ENCODE data around the gene WNK2.
"Not testable (repeated sequence)": the region's sequence is repeated elsewhere in the genome, so short reads cannot be mapped to it uniquely, and the experiment has no call there.

Gene WNK2

DNA sequence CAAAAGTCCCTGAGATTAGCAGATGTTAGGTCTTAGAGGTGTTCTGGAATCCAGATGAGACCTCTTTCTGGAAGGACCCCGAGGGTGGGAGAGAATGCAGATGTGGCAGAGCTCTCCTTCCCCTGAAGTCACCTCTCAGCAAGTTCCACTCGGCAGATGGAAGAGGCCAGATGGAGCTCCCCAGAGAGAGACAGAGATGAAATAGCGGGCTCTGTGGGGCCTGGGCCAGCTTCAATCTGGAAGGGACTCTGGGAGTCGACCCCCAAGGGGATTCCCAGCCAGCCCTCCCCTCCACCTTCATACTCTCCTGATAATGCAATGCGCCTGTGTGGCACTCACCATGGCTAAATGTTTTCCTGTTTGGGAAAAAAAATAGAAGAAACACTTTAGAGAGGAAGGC lies 60.2 kb downstream of the WNK2 start:
- no peak for DNase-seq

DNA sequence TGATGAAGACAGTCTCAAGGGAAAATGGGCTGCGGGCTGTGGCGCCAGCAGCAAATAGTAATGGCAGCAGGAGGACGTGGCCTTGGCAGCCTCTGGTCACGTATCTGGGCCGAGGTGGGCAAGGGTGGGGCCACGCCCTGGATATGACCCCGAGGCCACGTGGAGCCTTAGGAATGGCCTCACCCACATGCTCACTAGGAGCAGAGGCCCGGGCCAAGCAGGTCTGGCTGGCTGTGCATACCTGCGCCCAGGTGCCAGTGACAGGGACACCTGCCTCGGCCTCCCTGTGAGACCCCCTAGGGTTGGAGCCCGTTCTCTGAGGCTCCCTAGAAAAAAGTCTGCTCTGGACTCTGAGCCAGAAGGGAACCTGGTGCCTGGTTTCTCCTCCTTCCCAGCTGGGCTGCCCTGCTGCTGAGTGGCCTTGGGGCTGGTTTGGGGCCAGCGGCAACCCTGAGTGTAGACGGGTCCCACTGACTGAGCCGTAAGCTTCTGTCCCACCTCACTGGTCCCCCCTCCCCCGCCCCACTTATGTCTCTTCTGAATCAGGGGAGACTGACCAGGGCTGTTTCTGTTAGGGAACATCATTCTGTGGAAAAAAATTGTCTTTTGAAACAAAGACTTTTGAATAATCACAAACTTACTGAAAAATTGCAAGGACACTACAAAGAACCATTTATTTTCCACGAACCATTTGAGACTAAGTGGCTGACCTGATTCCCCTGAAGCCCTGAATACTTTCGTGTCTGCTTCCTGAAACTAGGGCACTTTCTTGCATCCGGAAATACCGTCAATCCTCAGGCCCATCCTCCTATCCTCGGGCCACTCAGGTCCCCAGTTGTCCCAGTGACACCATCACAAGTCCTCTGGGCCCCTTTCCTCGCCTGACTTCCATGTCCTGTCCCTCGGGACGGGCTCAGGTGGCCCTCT lies 60.8 kb downstream of the WNK2 start:
- no peak for DNase-seq

DNA sequence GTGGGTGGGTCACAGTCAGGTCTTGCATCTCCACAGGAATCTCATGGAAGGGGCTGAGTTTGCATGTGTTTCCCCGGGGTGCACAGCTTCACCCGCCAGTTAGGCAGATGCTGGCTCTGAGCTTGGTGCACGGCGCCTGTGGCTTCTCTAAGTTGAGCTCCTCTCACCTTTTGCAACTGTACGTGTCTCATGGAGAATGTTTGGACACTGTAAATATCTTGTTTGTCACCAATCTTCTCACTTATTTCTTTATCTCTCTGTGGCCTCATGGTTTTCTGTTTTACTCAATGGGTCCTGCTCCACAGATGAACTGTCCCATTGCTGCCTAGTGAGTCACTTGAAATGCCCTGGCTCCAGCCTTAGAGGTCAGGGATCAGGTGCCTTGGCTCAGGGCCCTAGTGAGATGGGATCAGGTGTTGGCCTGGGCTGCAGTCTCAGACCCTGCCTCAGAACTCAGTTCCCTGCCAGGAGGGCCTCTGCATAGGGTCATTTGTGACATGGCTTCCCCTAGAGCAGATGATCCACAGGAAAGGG lies 61.6 kb downstream of the WNK2 start:
- DNase-seq = no peak

DNA sequence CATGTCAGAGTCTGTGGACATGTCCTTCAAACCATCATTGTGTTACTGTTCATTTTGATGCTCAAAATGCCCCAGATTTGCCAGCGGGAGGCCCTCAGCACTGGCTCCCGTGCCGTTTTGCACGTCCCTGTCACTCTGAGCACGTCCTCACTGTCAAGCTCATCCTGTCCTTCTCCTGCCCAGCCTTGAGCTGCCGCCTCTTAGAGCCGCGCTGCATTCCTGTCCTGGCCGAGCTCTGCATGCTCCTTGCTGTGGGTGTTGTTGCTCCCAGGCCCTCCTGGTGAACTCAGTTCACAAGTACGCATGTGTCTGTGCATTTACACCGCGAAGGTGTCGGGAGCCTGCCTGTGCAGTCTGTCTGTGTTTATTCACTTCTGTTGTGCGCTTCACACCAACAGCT lies 62.2 kb downstream of the WNK2 start:
- DNase-seq = no peak

DNA sequence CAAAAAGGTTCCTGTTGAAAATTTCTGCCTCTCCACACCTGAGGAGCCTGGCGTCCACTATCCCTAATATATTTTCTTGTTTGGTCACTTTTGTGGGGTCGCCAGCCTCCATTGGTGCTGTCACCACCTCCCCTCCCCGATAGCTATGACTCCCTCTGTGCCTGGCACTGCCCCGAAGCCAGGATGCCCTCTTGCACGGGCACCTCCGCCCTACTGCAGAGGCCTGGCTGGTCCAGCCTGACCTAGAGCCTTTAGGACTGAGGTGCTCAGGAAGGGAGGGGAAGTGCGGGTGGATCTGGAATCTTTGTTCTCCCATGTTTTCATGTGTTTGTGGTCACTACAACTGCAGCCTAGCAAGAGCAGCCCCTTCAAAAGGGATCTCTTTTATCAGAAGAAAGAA lies 62.6 kb downstream of the WNK2 start:
- no peak for DNase-seq

DNA sequence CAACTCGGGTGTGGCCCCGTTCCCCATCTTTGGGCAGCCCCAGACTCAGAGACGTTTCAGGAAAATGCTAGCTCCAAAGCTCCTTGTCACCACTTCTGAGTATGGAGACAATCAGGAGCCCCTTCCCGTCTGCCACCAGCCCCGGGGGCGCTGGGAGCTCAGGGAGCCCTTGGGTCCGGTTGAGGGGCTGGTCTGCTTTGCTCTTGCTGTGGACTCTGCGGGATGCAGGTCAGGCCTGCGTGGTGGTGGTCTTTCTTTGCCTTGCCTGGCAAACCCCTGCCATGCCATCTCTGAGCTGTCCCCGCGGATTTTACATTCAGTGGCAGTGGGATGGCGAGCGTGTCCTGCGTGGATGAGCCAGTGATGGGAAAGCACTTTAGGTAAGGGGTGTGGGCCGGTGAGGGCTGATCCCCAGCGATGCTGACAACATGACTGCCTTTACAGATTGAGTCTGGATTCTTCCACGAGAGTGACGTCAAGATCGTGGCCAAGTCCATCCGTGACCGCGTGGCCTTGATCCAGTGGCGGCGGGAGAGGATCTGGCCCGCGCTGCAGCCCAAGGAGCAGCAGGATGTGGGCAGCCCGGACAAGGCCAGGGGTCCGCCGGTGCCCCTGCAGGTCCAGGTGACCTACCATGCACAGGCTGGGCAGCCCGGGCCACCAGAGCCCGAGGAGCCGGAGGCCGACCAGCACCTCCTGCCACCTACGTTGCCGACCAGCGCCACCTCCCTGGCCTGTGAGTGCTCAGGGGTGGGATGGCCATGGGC lies 63.3 kb downstream of the WNK2 start:
- DNase-seq = no peak

DNA sequence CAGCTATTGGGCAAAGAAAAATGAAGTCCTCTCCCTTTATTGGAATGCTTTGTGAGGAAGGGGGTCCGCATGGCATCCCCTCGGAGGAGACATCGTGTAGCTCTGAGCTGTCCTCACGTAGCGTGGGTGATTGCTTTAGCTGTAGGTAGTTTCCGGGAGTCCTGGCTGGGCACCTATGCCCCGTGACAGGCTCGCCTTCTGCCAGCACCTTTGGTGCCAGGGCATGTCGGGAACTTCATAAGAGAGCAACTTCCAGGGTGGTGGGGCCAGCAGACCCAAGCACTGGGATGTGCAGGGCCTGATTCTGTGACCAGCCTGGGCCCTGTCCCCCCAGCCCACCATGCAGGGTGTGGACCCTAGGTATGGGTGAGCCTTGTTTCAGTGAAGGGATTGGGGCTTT lies 64.0 kb downstream of the WNK2 start:
- no peak for DNase-seq

DNA sequence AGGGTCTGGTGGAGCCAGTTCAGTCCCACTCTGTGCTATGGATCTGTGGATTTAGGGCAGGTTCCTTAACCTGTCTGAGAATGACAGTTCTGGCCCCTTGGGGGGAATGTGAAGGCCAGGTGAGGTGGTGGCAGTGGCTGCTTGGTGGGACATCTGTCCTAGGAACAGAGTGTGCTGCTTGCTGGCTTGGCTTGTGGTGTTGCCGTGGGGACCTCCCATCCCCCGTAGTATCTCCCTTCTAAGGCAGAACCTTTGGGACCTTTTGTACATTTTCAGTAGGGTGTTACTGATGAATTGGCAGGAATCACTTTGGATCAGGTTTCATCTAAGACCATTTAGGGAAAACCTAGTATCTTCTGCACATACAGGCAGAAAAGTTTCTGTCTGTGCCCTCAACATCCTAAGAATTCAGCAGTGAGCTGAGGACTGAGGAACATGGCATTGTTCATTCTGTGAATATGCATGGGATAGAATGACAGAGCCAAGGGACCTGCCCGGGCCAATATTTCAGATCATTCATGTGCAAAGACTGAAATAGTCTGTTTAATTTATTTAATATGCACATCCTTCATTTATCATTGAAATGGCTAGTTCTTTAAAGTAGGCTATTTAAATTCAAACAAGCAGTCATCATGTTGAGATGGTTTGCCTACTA lies 64.6 kb downstream of the WNK2 start:
- DNase-seq = no peak

DNA sequence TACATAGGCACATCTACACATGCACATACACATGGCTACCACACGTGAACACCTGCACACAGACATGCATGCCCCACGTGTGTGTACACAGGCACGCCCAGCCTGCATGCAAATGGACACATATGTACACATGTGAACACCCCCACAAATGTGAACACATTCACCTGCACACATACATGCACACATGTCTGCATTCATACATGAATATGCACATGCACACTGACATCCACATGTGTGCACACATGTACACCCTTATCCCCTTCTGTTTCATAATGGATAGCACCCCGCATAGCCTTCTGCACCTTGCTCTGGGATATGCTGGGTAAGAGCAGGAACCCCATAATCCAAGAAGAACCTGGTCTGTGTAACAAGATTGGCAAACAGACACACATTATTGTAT lies 66.2 kb downstream of the WNK2 start:
- no peak for DNase-seq

DNA sequence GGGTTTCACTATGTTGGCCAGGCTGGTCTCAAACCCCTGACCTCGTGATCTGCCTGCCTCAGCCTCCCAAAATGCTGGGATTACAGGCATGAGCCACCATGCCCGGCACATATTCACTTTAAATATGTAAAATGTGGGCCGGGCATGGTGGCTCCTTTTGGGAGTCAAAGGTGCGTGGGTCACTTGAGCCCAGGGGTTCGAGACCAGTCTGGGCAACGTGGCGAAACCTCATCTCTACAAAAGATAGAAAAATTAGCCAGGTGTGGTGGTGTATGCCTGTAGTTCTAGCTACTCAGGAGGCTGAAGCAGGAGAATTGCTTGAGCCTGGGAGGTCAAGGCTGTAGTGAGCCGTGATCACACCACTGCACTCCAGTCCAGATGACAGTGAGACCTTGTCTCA lies 67.4 kb downstream of the WNK2 start:
- DNase-seq = not testable (repeated sequence)

DNA sequence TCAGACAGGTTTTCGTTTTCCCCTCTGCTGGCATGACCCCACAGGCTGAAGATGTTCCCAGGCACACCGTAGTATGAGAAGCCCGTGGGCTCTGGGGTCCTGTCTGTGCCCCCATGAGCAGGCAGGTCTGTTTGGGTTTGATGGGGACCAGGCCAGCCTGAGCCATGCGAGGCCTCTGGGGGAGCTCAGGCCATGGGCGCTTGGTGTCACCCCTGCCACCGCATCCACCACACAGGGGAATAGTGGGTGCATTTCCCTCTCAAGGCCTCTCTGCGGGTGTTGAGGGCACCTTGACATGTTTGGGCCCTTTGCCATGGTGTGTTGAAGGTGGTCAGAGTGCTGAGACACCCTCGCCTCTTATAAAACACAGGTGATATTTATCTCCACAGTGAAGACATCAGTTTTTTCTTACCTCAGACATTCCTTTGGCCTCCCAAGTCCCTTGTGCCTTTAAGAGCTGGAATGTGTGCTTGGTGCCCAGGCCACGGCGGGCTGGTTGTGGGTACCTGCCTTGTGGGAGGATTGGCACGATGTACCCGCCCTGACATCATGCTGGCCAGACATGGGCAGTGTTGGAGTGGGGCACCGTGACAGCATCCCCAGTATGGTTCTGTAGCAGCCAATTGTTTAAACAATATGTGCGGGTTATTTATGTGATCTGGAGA lies 68.3 kb downstream of the WNK2 start:
- DNase-seq = no peak

DNA sequence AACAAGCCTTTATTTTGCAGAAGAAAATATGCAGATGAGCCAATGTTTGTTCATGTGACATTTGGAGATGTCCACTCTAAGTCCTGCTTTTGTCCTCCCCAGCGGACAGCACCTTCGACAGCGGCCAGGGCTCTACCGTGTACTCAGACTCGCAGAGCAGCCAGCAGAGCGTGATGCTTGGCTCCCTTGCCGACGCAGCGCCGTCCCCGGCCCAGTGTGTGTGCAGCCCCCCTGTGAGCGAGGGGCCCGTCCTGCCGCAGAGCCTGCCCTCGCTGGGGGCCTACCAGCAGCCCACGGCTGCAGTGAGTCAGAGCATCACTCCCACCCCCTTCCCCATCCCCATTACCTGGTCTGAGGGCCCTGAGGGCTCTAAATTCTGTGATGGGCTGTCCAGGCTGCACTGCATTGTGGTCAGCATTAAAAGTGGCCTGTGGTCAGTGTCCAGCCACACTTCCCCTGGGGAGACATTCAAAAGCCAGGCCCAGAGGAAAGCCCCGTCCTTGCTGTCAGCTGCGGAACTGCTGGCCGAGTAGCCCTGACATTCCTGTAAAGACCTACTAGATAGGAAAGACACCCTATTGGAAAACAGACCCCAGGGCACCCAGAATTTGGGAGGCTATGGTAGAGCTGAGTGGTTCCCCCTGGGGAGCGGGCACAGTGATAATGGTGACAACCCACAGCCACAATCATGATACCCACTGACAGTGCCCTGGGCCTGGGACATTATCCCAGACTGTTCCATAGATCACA lies 69.0 kb downstream of the WNK2 start:
- no peak for DNase-seq

DNA sequence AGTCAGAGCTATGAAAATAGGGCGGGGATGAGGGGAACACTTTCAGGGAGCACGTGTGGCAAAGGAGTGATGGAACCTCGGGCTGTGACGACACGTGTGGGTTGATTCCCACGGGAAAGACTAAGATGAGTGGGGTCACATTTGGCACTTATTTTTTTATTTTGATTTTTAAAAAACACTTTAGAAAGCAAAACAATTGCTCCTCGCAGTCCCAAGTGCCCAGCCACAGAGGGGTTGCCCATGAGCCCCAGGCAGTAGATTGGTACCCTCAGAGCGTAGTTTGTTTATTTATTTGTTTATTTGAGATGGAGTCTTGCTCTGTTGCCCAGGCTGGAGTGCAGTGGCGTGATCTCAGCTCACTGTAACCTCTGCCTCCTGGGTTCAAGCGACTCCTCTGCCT lies 69.7 kb downstream of the WNK2 start:
- DNase-seq = no peak

DNA sequence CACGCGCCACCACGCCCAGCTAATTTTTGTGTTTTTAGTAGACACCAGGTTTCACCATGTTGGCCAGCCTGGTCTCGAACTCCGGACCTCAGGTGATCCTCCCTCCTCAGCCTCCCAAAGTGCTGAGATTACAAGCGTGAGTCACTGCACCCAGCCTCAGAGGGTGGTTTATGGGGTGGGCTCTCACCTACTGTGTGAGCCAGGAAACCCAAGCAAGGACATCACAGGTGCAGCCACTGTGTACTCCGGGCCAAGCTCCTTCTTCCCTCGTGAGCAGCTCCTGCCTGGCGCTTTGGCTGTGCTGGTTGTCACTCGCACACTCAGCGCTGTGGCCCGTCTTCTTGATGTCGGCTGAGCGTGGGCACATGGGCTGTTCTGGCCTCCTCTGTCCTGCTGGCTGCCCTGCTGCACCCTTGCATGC lies 70.1 kb downstream of the WNK2 start:
- no peak for DNase-seq

DNA sequence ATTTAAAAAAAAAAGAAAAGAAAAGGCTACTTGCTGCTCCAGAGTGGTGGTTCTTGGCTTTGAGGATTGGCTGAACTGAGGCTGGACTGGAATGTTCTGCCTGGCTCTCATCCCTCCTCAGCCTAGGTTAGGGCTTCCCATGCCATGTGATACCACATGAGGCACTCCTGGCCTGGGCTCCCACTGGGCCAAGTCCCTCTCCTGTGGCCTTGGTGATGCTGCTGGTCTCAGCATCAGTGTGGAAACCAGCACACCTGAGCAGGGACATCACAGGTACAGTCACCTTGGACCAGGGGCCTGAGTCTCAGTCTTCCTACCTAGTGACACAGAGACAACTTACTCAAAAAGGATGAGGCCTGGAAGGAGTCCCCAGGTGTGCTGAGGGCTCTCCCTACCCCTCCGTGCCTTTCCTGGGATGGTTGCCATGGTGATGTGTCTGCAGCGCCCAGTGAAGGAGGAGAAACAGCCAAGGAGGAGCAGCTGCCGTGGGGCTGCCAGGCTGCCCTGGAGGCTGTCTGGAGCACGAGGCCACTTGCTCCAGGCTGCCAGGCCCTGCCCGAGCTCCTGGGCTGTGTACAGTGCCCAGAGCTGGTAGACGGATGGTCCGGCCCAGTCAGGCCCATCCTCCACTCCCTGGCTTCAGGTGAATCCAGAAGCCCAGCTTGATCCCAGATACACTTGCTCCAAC lies 71.0 kb downstream of the WNK2 start:
- no peak for DNase-seq

DNA sequence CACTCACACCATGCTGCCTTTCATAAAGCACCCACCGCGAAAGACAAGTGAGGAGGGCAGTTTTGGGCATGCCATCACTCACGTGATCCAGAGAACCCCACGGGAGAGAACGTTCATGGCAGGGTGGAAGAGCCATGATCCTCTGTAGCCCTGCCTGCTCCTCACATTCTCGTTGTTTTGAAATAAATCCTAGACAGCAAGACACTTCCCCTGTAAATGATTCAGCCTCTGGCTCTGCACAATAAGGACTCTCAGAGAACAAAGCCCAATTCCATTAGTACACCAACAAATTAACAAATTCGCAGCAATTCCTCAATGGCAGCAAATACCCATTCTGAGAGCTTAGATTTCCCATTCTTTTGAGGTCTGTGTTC lies 71.5 kb downstream of the WNK2 start:
- no peak for DNase-seq

DNA sequence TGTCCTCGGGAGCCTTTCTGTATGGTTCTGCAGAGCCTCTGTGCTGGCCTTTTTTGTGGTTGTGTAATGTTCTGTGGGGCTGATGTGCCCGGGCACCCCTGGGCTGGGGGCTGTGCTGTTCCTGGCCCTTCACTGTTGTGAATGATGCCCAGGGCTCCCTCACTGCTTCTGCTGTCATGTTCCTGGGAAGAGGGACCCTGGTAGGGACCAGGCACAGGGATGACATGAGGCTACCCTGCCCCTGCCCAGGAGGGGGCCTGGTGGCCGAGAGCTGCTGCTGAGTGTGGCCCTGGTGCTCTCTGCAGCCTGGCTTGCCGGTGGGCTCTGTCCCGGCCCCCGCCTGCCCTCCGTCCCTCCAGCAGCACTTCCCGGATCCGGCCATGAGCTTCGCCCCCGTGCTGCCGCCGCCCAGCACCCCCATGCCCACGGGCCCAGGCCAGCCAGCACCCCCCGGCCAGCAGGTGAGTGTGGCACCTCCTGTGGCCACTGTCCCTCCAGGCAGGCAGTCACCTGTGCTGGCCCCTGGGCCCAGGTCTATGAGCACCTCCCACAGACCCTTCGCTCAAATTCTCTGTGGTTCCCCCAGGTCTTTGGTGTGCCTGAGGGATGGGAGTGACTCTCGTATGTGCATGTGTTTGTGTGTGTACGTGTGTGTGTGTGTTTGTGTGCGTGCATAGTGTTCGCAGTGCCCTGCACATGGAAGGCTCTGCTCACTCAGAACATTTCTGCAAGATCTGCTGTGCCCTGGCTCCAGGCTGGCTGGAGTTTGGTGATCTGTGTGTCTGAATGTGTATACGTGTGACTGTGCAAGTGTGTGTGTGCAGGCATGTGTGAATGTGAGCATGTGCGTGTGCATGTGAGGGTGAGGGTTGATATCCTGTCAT lies 72.3 kb downstream of the WNK2 start:
- no peak for DNase-seq

DNA sequence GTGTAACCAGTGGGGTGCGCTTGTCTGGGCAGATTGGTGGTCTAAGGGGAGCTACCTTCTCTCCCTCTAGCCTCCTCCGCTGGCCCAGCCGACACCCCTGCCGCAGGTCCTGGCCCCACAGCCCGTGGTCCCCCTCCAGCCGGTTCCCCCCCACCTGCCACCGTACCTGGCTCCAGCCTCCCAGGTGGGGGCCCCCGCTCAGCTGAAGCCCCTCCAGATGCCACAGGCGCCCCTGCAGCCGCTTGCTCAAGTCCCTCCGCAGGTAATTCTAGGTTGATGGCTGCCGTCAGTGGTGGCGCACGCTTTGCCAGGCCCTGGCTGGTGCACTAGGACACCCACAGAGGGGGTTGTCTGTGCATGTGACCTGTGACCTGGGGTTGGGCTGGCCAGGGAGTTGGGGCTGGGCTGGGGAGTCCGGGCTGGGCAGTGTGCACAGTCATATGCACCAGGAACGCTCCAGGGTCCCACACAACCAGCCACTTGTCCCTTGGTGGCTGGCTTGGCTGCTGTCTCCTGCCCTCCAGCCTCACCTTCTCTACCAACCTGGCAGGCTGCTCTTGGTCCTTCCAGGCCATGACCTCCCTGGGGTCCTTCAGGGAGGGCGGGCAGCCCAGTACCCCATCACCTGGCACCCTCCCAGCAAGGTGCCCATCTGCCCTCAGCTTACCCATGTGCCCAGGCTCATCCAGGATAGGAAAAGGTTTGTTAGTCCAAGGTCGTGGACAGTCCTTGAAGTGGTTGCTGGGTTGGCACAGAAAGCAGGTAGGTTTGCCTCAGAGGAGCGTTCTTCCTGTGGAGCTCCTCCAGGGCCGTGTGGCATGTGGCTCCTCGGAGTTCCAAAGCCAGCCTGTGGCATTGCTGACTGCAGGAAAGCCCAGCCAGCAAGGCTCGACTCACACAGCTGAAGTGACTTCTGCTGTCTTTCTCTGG lies 73.2 kb downstream of the WNK2 start:
- no peak for DNase-seq

DNA sequence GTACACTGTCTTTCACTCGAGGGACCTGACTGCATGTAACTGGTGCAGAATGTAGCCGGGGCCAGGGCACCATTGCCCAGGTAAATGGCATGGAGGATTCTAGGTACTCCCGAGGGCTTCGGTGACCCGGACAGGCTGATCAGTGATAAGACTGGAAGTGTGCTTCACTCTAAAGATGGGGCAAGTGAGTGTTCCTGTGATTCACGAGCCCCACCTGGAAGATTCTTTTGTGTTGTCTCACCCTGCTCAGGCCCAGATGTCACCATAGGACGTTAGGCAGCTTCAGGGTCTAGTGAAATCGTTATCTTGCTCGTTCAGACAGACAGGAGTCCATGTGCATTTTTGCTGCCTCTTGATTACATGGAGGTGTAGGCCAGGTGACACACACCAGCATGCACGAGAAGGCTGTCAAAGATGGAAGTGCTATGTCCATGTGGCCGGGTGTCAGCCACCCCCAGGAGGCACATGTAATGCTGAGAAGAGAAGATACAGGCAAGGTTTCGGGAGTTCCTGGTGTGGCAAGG lies 73.9 kb downstream of the WNK2 start:
- DNase-seq = no peak

All from NCI-H2227 treated with DMSO at 0.1 percent for 48 hours (cell line).